SK-N-SH (cell line): ENCODE measurements around the gene FBXO30. TPM values are rescaled to one million over a fixed set of nuclear protein-coding genes. Genes with fewer than 3 reads are reported as not detected.

ENCODE experiments used
- CTCF ChIA-PET: fragments of 300-600, 350-600 bp; formaldehyde crosslinking; extraction: SDS; loops from one replicate; lab custom pipeline; 2021; lab: Yijun Ruan, JAX
- POLR2A ChIA-PET: fragments of 350-600 bp; sonication (Branson Sonifier 250); formaldehyde crosslinking; extraction: SDS; loops from one replicate; lab custom pipeline; 2020; ENCODE audit warnings: antibody characterized with exemption, inconsistent platforms; lab: Yijun Ruan, JAX
- DNase-seq: peaks from one replicate; pipeline ENCODE4 v3.0.0; 2012
- H2AFZ ChIP-seq: fragments of 200-600 bp; sonication (generic); 2 replicates; pipeline ENCODE4 v1.8.1; 2016; ENCODE audit warnings: antibody characterized with exemption, mild to moderate bottlenecking, low read depth
- H3F3A ChIP-seq: fragments of 200-600 bp; sonication (generic); replicated peaks from 2 replicates; pipeline ENCODE3; 2016; ENCODE audit warnings: antibody characterized with exemption, mild to moderate bottlenecking; ENCODE audit not compliant: insufficient read depth
- H3K27ac ChIP-seq, 2 experiments: fragments of 200-500 bp in 1 of 2; fragments of 200-600 bp in 1 of 2; sonication (Bioruptor generic) in 1 of 2; sonication (generic), shearing (Covaris generic) in 1 of 2; 2 replicates each; pipeline versions ENCODE4 v1.5.1 to v1.6.1; 2014 to 2016; ENCODE audit warnings: low read depth in 2 of 2, inconsistent platforms in 1 of 2, low read length in 1 of 2, mild to moderate bottlenecking in 1 of 2, mixed read lengths in 1 of 2
- H3K27me3 ChIP-seq: fragments of 200-600 bp; sonication (generic), shearing (Covaris generic); 2 replicates; pipeline ENCODE4 v1.6.1; 2016; ENCODE audit warnings: mixed run types; ENCODE audit not compliant: insufficient read depth
- H3K36me3 ChIP-seq, 2 experiments: fragments of 200-500 bp in 1 of 2; fragments of 200-600 bp in 1 of 2; sonication (Bioruptor generic) in 1 of 2; sonication (generic) in 1 of 2; replicated peaks in 1 of 2; 2 replicates each; pipeline versions ENCODE3 to v1.5.1; 2014 to 2016; ENCODE audit warnings: low read length in 1 of 2, mild to moderate bottlenecking in 1 of 2; ENCODE audit not compliant: insufficient read depth in 2 of 2, control insufficient read depth in 1 of 2
- H3K4me1 ChIP-seq, 2 experiments: fragments of 200-500 bp in 1 of 2; fragments of 200-600 bp in 1 of 2; sonication (Bioruptor generic) in 1 of 2; sonication (generic), shearing (Covaris generic) in 1 of 2; 2 replicates each; pipeline versions ENCODE4 v1.5.1 to v1.6.1; 2014 to 2016; ENCODE audit warnings: low read depth in 1 of 2, low read length in 1 of 2, mixed run types in 1 of 2; ENCODE audit not compliant: insufficient read depth in 2 of 2, control insufficient read depth in 1 of 2
- H3K4me2 ChIP-seq: fragments of 200-600 bp; sonication (generic), shearing (Covaris generic); 2 replicates; pipeline ENCODE4 v1.6.1; 2017; ENCODE audit warnings: mixed run types
- H3K4me3 ChIP-seq, 2 experiments: fragments of 200-500 bp in 1 of 2; fragments of 200-600 bp in 1 of 2; sonication (Bioruptor generic) in 1 of 2; sonication (generic), shearing (Covaris generic) in 1 of 2; 2 replicates each; pipeline versions ENCODE4 v1.5.1 to v1.8.1; 2014 to 2016; ENCODE audit warnings: low read depth in 2 of 2, inconsistent platforms in 1 of 2, low read length in 1 of 2, mild to moderate bottlenecking in 1 of 2, mixed read lengths in 1 of 2, moderate library complexity in 1 of 2
- H3K79me2 ChIP-seq: fragments of 200-600 bp; sonication (generic); 2 replicates; pipeline ENCODE4 v1.8.1; 2017; ENCODE audit warnings: mild to moderate bottlenecking; ENCODE audit not compliant: insufficient read depth
- H3K9ac ChIP-seq: fragments of 200-600 bp; sonication (generic); 2 replicates; pipeline ENCODE4 v1.6.1; 2017; ENCODE audit warnings: mixed run types
- H3K9me2 ChIP-seq: fragments of 200-600 bp; sonication (generic); 2 replicates; pipeline ENCODE4 v1.6.1; 2017; ENCODE audit warnings: mixed run types
- H3K9me3 ChIP-seq: fragments of 200-600 bp; sonication (generic); 2 replicates; pipeline ENCODE4 v1.6.1; 2017; ENCODE audit warnings: mixed run types, mild to moderate bottlenecking, moderate library complexity
- H4K20me1 ChIP-seq: fragments of 200-600 bp; sonication (generic); 2 replicates; pipeline ENCODE4 v1.6.1; 2017; ENCODE audit warnings: mild to moderate bottlenecking, mixed run types; ENCODE audit not compliant: insufficient read depth
- CHD2 ChIP-seq: fragments of 150-350 bp; IDR thresholded peaks from 2 replicates; pipeline ENCODE4 v1.6.1; 2018; ENCODE audit warnings: low read length; ENCODE audit not compliant: partially characterized antibody
- CTCF ChIP-seq: fragments of 200-600 bp; sonication (generic); IDR thresholded peaks from 2 replicates; pipeline ENCODE4 v1.6.1; 2017; ENCODE audit warnings: antibody characterized with exemption, mild to moderate bottlenecking, moderate library complexity
- EP300 ChIP-seq, 2 experiments: IDR thresholded peaks; 2 replicates each; pipeline versions ENCODE4 v1.4.0 to v1.6.1; 2012; ENCODE audit warnings: borderline replicate concordance in 1 of 2, low read depth in 1 of 2, low read length in 1 of 2
- EZH2phosphoT487 ChIP-seq: fragments of 200-600 bp; sonication (generic); IDR thresholded peaks from 2 replicates; pipeline ENCODE4 v1.6.1; 2017; ENCODE audit warnings: low read depth, mixed run types, mild to moderate bottlenecking, antibody characterized with exemption, moderate library complexity, borderline replicate concordance
- FOXJ3 ChIP-seq: sonication (generic); formaldehyde crosslinking; IDR thresholded peaks from 2 replicates; pipeline ENCODE4 v1.5.1; 2020; ENCODE audit warnings: mild to moderate bottlenecking, missing genetic modification reagents
- FOXM1 ChIP-seq: IDR thresholded peaks from 2 replicates; pipeline ENCODE4 v1.4.0; 2012; ENCODE audit warnings: low read depth, mild to moderate bottlenecking
- GATA2 ChIP-seq: sonication (generic); formaldehyde crosslinking; IDR thresholded peaks from 2 replicates; pipeline ENCODE4 v1.5.0; 2020; ENCODE audit warnings: mild to moderate bottlenecking, missing genetic modification reagents
- IRF3 ChIP-seq: fragments of 150-350 bp; IDR thresholded peaks from 2 replicates; pipeline ENCODE4 v1.6.1; 2016; ENCODE audit warnings: mild to moderate bottlenecking, low read depth, low read length
- MXI1 ChIP-seq: IDR thresholded peaks from 2 replicates; pipeline ENCODE4 v1.6.1; 2012; ENCODE audit warnings: mild to moderate bottlenecking, low read depth, low read length, improper control_type of control experiment
- RFX5 ChIP-seq: IDR thresholded peaks from 2 replicates; pipeline ENCODE4 v1.6.1; 2012; ENCODE audit warnings: mild to moderate bottlenecking, improper control_type of control experiment, low read length
- RXRA ChIP-seq: IDR thresholded peaks from 2 replicates; pipeline ENCODE4 v1.4.0; 2012; ENCODE audit warnings: low read depth, mild to moderate bottlenecking, borderline replicate concordance
- SIN3A ChIP-seq: IDR thresholded peaks from 2 replicates; pipeline ENCODE4 v1.6.1; 2012; ENCODE audit warnings: low read depth, mild to moderate bottlenecking, low read length, moderate library complexity, borderline replicate concordance
- TAF1 ChIP-seq: IDR thresholded peaks from 2 replicates; pipeline ENCODE4 v1.6.1; 2012; ENCODE audit warnings: low read depth, mild to moderate bottlenecking, low read length, moderate library complexity, borderline replicate concordance
- TCF12 ChIP-seq: IDR thresholded peaks from 2 replicates; pipeline ENCODE4 v1.4.0; 2012
- USF2 ChIP-seq: fragments of 150-350 bp; IDR thresholded peaks from 2 replicates; pipeline ENCODE4 v1.6.1; 2017; ENCODE audit warnings: antibody characterized with exemption, low read length, low read depth, borderline replicate concordance
- WGBS: methylation state at CpG from one replicate; pipeline ENCODE4 v1.1.6; 2017; ENCODE audit warnings: low lambda C conversion rate; 5-methylcytosine and 5-hydroxymethylcytosine counted together
- polyA plus RNA-seq, 3 experiments: library from polyadenylated mRNA; depleted of rRNA; stranded (reverse); fragments of >200 nt; gene quantifications; 2 replicates each; pipeline ENCODE4 v1.2.3, GENCODE V29; 2012
- TF ChIP-seq, protein P1 (sequence below): IDR thresholded peaks from 2 replicates; pipeline ENCODE4 v1.4.0; 2012; ENCODE audit warnings: low read depth, borderline replicate concordance
- TF ChIP-seq, protein P2 (sequence below): IDR thresholded peaks from 2 replicates; pipeline ENCODE4 v1.6.1; 2012; ENCODE audit warnings: mild to moderate bottlenecking, low read depth, low read length, moderate library complexity
- TF ChIP-seq, protein P3 (sequence below): IDR thresholded peaks from 2 replicates; pipeline ENCODE4 v1.4.0; 2012; ENCODE audit warnings: low read depth
- TF ChIP-seq, protein P4 (sequence below): IDR thresholded peaks from 2 replicates; pipeline ENCODE4; 2012

FBXO30 gene
- polyA plus RNA-seq, 1 of the 3 experiments (the other 2 are of a cell fraction) = 1.7 TPM

DNA sequence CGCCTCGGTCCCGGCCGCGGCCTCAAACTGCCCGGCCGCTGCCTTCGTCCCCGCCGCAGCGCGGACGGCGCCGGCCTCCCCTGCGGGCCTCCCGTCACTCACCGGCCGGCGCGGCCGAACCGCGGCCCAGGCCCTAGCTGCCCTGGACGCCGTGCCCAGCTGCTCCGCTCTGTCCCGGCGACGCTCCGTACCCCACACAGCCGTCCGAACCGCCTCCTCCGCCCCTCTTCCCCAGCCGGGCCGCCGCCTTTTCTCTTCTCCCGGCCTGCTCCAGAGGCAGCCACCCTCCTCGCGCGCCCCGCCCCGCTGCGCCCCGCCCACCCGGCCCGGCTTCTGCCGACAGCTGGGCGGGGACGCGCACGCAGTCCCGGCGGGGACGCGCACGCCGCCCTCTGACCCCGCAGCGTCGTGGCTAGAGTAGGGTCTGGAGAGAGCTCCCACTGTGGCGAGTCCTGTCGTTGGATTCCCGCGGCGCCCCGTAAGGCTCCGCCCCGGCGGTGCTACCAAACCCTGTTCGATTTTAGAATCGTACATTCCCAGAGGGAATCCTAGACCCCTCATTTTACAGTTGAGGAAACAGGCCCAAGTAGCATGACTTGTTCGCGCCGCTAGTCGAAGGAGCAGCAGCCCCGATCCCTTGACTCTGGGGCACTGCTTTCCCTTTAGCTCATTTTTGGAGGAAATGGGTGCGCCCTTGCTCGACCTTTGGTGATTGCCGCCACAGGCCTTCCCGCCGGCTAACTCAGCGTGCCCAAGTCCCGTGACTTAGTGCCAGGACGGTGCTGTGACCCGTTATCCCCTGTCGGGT lies at the start of gene FBXO30 (continued):
- TF ChIP-seq RFX5 (no peak), EZH2phosphoT487 (no peak)

GRCh38 chr6:145863988-145864616 lies 49.5 kb upstream of the FBXO30 start:
- POLR2A ChIA-PET = no interaction called here
- Histone ChIP-seq H3K9ac (no peak overlapping the region), H3K27me3 (no peaks in the 10 kb centered on the region), H3K9me3 (peaks cover 10% of the 10 kb centered on the region; the same call in 1 of the 2 replicates), H3K4me1 (no peaks in the 10 kb centered on the region), H3F3A (no peaks in the 10 kb centered on the region), H3K36me3 (peaks cover 0 to 6% of the 10 kb centered on the region in 2 experiments), H2AFZ (no peak overlapping the region), H3K4me2 (no peak overlapping the region), H4K20me1 (no peaks in the 10 kb centered on the region), H3K27ac (no peak overlapping the region), H3K9me2 (no peaks in the 10 kb centered on the region), H3K4me3 (no peak overlapping the region), H3K79me2 (no peaks in the 10 kb centered on the region)
- CTCF ChIA-PET = no interaction called here
- DNase-seq = no peak
- WGBS = 93% methylated on average over 2 of the region's 2 CpGs
- TF ChIP-seq, protein P1, sequence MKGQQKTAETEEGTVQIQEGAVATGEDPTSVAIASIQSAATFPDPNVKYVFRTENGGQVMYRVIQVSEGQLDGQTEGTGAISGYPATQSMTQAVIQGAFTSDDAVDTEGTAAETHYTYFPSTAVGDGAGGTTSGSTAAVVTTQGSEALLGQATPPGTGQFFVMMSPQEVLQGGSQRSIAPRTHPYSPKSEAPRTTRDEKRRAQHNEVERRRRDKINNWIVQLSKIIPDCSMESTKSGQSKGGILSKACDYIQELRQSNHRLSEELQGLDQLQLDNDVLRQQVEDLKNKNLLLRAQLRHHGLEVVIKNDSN = no peak
- no peak for TF ChIP-seq CTCF
- no peak for TF ChIP-seq FOXM1
- no peak for TF ChIP-seq USF2
- no peak for TF ChIP-seq MXI1
- TF ChIP-seq TCF12 = no peak
- TF ChIP-seq FOXJ3 = no peak
- no peak for TF ChIP-seq IRF3
- TF ChIP-seq EZH2phosphoT487 = no peak
- TF ChIP-seq TAF1 = no peak
- TF ChIP-seq RXRA = no peak
- TF ChIP-seq SIN3A = no peak
- TF ChIP-seq, protein P2, sequence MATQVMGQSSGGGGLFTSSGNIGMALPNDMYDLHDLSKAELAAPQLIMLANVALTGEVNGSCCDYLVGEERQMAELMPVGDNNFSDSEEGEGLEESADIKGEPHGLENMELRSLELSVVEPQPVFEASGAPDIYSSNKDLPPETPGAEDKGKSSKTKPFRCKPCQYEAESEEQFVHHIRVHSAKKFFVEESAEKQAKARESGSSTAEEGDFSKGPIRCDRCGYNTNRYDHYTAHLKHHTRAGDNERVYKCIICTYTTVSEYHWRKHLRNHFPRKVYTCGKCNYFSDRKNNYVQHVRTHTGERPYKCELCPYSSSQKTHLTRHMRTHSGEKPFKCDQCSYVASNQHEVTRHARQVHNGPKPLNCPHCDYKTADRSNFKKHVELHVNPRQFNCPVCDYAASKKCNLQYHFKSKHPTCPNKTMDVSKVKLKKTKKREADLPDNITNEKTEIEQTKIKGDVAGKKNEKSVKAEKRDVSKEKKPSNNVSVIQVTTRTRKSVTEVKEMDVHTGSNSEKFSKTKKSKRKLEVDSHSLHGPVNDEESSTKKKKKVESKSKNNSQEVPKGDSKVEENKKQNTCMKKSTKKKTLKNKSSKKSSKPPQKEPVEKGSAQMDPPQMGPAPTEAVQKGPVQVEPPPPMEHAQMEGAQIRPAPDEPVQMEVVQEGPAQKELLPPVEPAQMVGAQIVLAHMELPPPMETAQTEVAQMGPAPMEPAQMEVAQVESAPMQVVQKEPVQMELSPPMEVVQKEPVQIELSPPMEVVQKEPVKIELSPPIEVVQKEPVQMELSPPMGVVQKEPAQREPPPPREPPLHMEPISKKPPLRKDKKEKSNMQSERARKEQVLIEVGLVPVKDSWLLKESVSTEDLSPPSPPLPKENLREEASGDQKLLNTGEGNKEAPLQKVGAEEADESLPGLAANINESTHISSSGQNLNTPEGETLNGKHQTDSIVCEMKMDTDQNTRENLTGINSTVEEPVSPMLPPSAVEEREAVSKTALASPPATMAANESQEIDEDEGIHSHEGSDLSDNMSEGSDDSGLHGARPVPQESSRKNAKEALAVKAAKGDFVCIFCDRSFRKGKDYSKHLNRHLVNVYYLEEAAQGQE = no peak
- TF ChIP-seq, protein P3, sequence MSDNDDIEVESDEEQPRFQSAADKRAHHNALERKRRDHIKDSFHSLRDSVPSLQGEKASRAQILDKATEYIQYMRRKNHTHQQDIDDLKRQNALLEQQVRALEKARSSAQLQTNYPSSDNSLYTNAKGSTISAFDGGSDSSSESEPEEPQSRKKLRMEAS = no peak
- TF ChIP-seq EP300 (IDR thresholded peaks at IDR 0.05; ENCODE audit: borderline replicate concordance in 1 of 2, low read depth in 1 of 2, low read length in 1 of 2) = no peak
- TF ChIP-seq, protein P4, sequence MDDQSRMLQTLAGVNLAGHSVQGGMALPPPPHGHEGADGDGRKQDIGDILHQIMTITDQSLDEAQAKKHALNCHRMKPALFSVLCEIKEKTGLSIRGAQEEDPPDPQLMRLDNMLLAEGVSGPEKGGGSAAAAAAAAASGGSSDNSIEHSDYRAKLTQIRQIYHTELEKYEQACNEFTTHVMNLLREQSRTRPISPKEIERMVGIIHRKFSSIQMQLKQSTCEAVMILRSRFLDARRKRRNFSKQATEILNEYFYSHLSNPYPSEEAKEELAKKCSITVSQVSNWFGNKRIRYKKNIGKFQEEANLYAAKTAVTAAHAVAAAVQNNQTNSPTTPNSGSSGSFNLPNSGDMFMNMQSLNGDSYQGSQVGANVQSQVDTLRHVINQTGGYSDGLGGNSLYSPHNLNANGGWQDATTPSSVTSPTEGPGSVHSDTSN = no peak
- TF ChIP-seq CHD2 = no peak
- no peak for TF ChIP-seq GATA2 (CRISPR knock-in tag)
